ENCODE data around the gene POLD4. TPM values are rescaled to one million over a fixed set of nuclear protein-coding genes. Genes with fewer than 3 reads are reported as not detected.

POLD4 gene
- total RNA-seq, 1 experiment from 2014 or later: 78.7 TPM

DNA sequence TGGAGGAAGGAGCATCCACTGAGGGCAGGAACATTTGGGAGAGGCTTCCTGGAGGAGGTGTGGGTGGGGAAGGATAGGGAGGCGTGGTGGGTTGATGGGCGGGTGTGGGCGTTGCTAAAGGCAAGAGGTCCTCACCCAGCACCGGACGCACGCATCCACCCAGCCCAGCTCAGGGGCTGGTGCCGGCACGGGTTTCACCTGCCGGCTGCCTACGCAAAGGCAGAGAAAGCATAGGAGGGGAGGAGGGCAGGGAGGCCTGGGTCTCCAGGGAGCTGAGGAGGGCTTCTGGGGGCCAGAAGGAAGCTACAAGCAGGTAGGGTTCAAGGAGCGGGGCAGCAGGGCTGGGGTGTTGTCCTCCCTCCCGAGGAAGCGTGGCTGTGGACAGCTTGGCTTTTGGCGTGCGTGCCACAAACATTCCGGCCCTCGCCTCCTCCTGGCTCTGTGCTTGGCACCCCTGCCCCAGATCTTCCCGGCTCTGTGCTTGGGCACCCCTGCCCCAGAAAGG is 42.2 kb downstream of the POLD4 start:
- Histone ChIP-seq H3K27ac (ENCODE audit: low read length) (no peak overlapping the region), H3K36me3 (ENCODE audit: control insufficient read depth, insufficient read depth, low read length) (no peaks in the 10 kb centered on the region), H3K4me1 (ENCODE audit: control insufficient read depth, insufficient read depth, low read length) (no peaks in the 10 kb centered on the region), H3K4me3 (ENCODE audit: low read depth in 2 of 2, low read length in 2 of 2) (no peak overlapping the region), H3K27me3 (ENCODE audit: control insufficient read depth, insufficient read depth, low read length) (no peaks in the 10 kb centered on the region), H3K9me3 (ENCODE audit: control insufficient read depth, insufficient read depth, low read depth, low read length) (no peaks in the 10 kb centered on the region)
- CTCF ChIA-PET: no interaction called here
- TF ChIP-seq, protein P1, sequence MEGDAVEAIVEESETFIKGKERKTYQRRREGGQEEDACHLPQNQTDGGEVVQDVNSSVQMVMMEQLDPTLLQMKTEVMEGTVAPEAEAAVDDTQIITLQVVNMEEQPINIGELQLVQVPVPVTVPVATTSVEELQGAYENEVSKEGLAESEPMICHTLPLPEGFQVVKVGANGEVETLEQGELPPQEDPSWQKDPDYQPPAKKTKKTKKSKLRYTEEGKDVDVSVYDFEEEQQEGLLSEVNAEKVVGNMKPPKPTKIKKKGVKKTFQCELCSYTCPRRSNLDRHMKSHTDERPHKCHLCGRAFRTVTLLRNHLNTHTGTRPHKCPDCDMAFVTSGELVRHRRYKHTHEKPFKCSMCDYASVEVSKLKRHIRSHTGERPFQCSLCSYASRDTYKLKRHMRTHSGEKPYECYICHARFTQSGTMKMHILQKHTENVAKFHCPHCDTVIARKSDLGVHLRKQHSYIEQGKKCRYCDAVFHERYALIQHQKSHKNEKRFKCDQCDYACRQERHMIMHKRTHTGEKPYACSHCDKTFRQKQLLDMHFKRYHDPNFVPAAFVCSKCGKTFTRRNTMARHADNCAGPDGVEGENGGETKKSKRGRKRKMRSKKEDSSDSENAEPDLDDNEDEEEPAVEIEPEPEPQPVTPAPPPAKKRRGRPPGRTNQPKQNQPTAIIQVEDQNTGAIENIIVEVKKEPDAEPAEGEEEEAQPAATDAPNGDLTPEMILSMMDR (IDR thresholded peaks at IDR 0.05): no peak
- no TSS peak for BruUV-seq (replicated peaks)
- intact Hi-C loops (cut with micrococcal nuclease; ENCODE audit: unreplicated experiment): loop anchor here (10.0 kb wide), 1 partner anchor 216 kb away; no protein-coding TSS in a partner anchor
- in situ Hi-C loops (cut with HindIII; ENCODE audit: low pct_unique_long_range_greater_than_20kb, low sequenced_read_pairs): no loop called here
- DNase-seq (ENCODE audit: low read depth, low spot score): no peak
- POLR2A ChIA-PET: no interaction called here
- ATAC-seq: no peak

DNA sequence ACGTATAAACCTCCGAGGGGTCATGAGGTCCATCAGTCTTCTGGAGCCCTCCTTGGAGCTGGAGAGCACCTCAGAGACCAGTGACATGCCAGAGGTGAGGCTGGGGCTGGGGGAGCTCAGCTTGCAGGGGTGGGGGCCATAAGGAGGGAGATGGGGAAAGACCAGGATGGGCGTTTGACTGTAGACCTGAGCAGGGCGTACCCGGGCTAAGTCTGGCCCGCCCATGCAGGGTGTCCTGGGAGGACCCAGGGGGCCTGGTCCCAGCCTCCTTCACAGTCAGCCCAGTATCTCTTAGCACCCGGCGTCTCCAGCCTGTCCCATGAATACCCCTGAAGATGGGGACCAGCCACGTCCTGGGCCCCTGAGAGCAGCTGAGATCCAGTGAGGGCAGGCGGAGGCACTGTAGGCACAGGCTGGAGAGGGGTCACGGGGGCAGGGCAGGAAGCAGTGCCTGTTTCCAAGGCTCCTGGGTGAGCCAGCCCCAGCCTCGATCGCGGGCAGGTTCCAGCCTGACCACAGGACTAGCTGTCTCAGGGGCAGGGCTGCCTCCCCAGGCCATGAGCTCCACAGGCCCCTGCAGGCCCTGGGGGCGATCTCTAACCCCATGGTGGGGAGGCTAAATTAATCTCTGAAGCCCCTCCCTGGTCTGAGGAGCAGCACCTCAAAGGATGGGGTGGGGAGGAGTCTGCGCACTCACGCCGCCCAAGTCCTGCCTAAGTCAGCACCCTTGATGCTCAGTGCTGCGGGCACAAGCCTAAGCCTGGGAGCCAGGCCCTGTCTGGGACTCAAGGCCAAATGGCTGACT is 42.9 kb downstream of the POLD4 start:
- H3K27ac ChIP-seq (ENCODE audit: low read length): no peak overlapping the region

More for the DNA sequence above, 42.9 kb downstream of the POLD4 start:
- DNase-seq (ENCODE audit: low read depth, low spot score): no peak
- in situ Hi-C loops (cut with HindIII; ENCODE audit: low pct_unique_long_range_greater_than_20kb, low sequenced_read_pairs) (no loop called here), intact Hi-C loops (cut with micrococcal nuclease; ENCODE audit: unreplicated experiment) (loop anchor here (10.0 kb wide), 1 partner anchor 216 kb away; no protein-coding TSS in a partner anchor)
- H3K27me3 ChIP-seq (ENCODE audit: control insufficient read depth, insufficient read depth, low read length): no peaks in the 10 kb centered on the region
- no peaks in the 10 kb centered on the region for H3K36me3 ChIP-seq (ENCODE audit: control insufficient read depth, insufficient read depth, low read length)
- POLR2A ChIA-PET: no interaction called here
- H3K9me3 ChIP-seq (ENCODE audit: control insufficient read depth, insufficient read depth, low read depth, low read length): no peaks in the 10 kb centered on the region
- CTCF ChIA-PET: interaction anchor here (0.6 kb wide), 2 partner anchors 21 to 1033 kb away, joined by 3 read pairs; no protein-coding TSS in a partner anchor
- ATAC-seq: no peak
- H3K4me3 ChIP-seq (ENCODE audit: low read depth in 2 of 2, low read length in 2 of 2): no peak overlapping the region
- H3K4me1 ChIP-seq (ENCODE audit: control insufficient read depth, insufficient read depth, low read length): no peaks in the 10 kb centered on the region
- no TSS peak for BruUV-seq (replicated peaks)
- TF ChIP-seq TCF7L2 (IDR thresholded peaks at IDR 0.05; ENCODE audit: low read depth, low read length) (no peak), SIN3A (IDR thresholded peaks at IDR 0.05; ENCODE audit: borderline replicate concordance, insufficient read depth, low read depth, low read length) (no peak), POLR2AphosphoS5 (IDR thresholded peaks at IDR 0.05; ENCODE audit: low read depth, low read length) (no peak)
- TF ChIP-seq, protein P1 (IDR thresholded peaks at IDR 0.05): no peak
- TF ChIP-seq, protein P2, sequence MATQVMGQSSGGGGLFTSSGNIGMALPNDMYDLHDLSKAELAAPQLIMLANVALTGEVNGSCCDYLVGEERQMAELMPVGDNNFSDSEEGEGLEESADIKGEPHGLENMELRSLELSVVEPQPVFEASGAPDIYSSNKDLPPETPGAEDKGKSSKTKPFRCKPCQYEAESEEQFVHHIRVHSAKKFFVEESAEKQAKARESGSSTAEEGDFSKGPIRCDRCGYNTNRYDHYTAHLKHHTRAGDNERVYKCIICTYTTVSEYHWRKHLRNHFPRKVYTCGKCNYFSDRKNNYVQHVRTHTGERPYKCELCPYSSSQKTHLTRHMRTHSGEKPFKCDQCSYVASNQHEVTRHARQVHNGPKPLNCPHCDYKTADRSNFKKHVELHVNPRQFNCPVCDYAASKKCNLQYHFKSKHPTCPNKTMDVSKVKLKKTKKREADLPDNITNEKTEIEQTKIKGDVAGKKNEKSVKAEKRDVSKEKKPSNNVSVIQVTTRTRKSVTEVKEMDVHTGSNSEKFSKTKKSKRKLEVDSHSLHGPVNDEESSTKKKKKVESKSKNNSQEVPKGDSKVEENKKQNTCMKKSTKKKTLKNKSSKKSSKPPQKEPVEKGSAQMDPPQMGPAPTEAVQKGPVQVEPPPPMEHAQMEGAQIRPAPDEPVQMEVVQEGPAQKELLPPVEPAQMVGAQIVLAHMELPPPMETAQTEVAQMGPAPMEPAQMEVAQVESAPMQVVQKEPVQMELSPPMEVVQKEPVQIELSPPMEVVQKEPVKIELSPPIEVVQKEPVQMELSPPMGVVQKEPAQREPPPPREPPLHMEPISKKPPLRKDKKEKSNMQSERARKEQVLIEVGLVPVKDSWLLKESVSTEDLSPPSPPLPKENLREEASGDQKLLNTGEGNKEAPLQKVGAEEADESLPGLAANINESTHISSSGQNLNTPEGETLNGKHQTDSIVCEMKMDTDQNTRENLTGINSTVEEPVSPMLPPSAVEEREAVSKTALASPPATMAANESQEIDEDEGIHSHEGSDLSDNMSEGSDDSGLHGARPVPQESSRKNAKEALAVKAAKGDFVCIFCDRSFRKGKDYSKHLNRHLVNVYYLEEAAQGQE (IDR thresholded peaks at IDR 0.05; ENCODE audit: insufficient read depth in 1 of 2, low read depth in 2 of 2, low read length in 1 of 2): no peak
